ENCODE results near the gene CLDN10.
"Not testable (repeated sequence)": the region's sequence is repeated elsewhere in the genome, so short reads cannot be mapped to it uniquely, and the experiment has no call there.

Gene CLDN10

GRCh38 chr13:95541911-95542474 lies 10.5 kb upstream of the CLDN10 start:
- no peak for DNase-seq

- no peak for DNase-seq
Measured at GRCh38 chr13:95544293-95544692, 8.2 kb upstream of the CLDN10 start.

GRCh38 chr13:95546919-95547318 lies 5.6 kb upstream of the CLDN10 start:
- no peak for DNase-seq

- no peak for DNase-seq
Measured at GRCh38 chr13:95547531-95548167, 4.9 kb upstream of the CLDN10 start.

- DNase-seq: no peak
Measured at GRCh38 chr13:95552208-95552538, 347 bp upstream of the CLDN10 start.

DNA sequence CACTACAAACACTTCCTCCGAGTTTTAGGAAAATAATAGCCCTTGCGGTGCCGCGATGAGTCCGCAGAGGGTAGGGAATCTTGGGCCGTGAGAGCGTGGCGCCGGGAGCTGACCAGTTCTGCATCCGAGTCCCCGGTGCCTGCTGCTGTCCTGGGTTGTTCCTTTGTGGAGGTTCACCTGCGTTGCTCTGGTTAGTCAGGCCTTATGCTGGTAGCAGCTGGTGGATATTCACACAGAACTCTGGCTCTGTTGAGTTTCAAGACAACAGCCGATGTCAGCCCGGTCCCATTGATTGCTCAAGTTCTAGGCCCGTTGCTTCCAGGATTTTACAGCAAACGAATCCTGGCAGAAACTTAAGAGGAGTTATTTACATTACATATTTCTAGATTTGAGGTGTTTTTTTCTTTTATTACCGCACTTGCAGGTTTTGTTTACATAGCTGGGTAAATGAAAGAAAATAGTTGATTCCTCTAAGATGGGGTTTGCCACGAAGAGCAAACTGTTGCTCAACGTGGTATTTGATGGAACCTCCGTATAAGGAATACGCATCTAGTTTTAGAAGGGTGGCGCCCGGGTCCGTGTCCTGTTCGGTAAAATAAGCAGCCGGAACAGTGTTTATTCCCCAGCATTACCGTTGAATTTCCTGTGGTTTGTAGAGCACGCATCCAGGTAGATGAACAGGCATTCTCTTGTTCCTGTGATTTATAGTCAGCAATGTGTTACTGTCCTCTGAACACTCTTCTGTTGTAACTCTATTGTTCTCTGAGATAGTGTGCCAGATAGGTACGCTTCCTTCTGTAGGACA lies 1.3 kb downstream of the CLDN10 start:
- DNase-seq: no peak

- DNase-seq: no peak
Measured at GRCh38 chr13:95557013-95557412, 4.5 kb downstream of the CLDN10 start.

GRCh38 chr13:95559100-95559499 lies 6.6 kb downstream of the CLDN10 start:
- DNase-seq: no peak

GRCh38 chr13:95560387-95560786 lies 7.9 kb downstream of the CLDN10 start:
- no peak for DNase-seq

DNA sequence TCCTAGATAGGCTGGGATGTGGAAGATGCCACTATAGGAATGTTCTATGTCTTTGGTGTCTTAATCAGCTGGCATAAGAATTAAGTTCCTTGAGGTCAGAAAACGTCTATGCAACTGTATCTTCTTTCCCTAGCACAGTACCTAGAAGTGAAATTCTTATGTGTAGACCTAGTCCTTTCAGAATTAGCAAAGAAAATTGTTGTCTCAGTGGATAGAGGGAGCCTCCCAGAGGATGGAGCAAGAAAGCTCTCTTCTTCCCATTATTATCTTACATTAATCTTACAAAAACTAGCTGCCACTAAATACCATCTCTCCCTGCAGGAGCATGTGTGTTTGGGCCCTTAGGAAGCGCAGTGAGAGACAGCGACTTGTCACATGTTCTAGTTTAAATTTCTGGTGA lies 11.6 kb downstream of the CLDN10 start:
- no peak for DNase-seq

DNA sequence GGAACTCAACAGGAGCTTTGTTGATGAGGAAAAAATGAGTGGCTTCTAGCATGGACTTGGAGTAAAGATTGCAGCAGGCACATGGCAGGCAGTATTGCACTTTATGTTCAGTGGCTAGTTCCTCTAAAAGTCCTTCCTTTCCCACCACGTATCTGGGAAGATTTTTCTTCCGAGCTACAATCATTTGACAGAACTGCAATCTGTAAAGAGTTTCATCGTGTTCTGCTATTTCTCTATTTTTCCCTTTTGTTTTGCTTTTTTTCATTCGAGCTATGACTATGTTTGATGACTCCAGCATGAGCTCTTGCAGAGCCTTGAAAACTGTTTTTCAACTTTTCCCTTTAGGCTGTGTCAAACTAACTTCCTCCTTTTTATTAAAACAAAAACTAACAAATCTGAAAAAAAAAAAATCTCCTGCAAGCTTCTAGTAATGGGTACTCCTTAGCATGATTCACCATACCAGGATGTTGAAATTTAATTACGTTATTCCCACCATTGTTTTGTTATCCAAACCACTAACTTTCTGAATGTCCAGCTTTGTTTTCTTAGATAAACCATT lies 12.3 kb downstream of the CLDN10 start:
- DNase-seq: no peak

GRCh38 chr13:95565758-95566157 lies 13.2 kb downstream of the CLDN10 start:
- DNase-seq: not testable (repeated sequence)

DNA sequence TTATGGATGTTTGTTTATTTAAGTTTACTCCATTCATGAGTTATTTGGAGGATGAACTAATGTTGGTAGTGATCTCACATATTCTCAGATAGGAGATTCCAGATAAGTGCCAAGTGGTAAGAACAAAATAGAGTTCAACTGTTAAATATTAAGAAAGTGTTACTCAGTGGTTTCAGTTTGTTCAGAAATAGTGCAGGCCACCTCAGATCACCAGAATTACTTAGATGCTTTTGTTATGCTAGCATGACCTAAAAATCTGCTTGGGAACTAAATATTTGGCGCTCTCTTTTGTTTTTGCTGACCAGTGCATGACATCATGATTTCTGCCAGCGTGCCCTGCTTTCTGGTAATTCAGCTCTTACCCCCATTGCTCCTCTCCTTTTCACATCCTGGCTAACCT lies 15.6 kb downstream of the CLDN10 start:
- DNase-seq: no peak

- DNase-seq: no peak
Measured at GRCh38 chr13:95570016-95570415, 17.5 kb downstream of the CLDN10 start.

DNA sequence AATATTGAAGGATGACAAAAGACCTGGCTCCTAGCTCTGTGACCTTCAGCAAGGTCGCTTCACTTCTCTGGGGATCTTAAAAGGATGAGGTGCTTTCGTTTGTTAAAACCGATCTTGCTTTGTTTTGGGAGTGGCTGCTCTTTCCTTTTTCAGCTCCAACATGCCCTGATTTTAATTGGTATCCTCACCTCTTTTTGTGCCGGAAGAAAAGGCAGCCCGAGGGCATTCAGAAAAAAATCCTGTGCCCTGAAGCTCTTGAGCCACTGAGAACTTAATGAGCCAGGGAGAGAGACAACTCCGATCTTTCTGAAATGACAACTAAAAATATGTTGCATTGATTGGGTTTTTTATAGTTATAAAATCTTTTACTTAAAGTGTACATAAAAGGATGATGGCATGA lies 19.4 kb downstream of the CLDN10 start:
- DNase-seq: no peak

DNA sequence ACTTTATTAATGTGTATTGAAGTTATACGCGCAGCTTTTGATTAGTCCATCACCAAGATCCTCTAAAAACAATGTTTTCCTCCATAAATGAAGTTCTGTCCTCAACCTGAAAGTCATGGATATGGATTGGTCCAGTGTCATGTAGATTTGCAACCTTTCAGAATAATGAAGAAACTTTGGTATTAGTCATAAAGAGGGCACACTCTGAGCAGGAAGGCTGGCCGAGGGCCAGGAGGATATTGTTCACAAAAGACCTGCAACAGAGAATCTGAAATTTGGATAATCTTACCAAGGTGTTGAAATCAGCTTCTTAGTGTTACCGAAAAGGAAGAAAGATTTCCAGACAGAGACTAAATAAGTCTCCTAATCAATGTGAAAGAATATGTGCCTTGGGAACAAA lies 20.7 kb downstream of the CLDN10 start:
- DNase-seq: no peak

DNA sequence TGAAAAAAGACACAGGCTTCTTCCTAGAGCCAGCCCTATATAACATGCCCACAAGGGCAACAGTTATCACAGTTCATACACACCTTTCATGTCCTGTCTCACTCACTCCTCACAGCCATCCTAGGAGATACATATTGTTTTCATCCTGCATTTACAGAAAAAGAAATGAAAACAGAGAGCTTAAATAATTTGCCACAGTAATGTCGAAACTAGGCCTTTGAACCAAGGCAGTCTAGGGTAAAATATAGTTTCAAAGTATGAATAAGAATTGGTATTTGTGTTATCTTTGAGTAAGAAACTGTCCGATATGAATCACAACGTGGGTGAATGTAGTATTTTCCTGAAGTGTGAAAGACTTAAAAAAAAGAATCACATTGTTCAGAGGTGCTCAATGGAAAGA lies 26.8 kb downstream of the CLDN10 start:
- no peak for DNase-seq

DNA sequence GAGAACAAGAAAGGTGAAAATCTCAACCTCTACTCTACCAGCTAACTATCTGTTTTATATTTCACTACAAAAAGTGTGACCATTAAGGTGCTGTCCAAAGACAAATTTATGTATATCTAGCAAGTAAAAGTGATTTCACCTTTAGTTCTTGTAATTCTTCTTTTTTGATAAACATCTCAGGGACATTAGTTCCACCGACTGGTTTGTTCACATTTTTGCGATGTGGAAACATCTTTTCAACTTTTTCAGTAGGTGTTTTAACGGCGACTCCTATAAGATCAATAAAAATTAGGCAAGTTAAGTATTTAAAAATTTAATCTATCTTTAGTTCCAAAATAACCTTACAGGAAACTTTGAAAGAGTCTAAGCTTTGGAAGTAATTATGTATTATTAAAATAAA lies 33.3 kb downstream of the CLDN10 start:
- DNase-seq: no peak

GRCh38 chr13:95588134-95588533 lies 35.6 kb downstream of the CLDN10 start:
- DNase-seq: no peak

GRCh38 chr13:95588721-95589120 lies 36.2 kb downstream of the CLDN10 start:
- DNase-seq: no peak

DNA sequence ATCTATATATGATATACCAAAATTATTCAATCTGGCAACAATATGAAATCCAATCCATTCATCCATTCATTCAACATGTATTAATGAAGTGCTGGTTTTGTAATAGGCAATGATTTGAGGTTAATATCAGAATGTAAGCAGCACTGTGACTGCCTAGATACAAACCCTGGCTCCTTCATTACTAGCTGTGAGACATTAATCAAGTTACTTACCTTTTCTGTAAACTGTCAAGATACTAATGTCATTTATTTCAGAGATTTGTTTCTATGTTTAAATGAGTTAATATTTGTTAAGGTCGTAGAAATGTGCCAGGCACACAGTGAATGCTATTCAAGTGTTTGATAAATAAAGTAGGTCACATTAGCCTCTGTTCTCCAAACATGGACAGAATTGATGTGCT lies 40.9 kb downstream of the CLDN10 start:
- DNase-seq: no peak

- no peak for DNase-seq
Measured at GRCh38 chr13:95596701-95597100, 44.2 kb downstream of the CLDN10 start.

- no peak for DNase-seq
Measured at GRCh38 chr13:95601216-95601615, 48.7 kb downstream of the CLDN10 start.

DNA sequence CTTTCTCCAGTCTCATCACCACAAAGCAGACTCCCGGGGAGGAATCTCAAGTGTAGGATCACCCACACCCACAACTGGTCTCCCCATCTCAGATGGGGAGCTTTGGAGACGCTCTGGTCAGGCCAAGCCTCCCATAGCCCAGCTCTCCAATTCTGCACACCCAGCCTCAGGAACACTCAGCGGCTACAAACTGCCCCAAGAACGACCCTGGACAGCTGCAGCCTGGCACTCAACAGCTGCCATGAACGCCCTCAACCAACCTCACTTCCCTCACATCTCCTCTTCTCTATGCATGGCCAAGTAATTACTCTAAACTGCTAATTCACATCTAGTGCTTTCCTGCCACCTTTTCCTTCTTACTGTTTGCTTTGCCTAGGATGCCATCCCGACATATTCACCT lies 49.4 kb downstream of the CLDN10 start:
- no peak for DNase-seq

All from CD4-positive, alpha-beta T cell treated with Interleukin-1 beta for 1 hour (primary cell).